Measurements from ENCODE around the gene GPC3.

DNA sequence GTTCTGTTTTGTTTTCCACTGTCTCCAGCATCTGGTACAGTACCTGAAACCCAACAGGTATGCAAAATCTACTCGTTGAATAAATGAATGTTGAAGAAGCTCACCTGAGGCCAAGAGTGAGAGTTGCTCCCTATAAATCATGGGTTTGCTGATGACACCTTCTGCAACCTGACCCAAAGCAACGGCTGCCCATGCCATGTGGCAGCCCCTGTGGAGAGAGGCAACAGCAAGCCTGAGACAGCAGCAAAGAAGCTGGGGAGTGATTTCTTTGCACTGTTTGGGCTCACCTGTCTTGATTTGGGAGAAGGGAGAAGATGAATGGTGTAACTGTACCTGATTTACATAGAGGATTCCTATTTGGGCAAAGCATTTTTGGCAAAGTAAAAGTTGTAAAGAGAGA lies 450.3 kb downstream of the GPC3 start:
- TF ChIP-seq RFX5 (IDR thresholded peaks at IDR 0.05; ENCODE audit: low read length), result no peak
- TF ChIP-seq, protein P1, sequence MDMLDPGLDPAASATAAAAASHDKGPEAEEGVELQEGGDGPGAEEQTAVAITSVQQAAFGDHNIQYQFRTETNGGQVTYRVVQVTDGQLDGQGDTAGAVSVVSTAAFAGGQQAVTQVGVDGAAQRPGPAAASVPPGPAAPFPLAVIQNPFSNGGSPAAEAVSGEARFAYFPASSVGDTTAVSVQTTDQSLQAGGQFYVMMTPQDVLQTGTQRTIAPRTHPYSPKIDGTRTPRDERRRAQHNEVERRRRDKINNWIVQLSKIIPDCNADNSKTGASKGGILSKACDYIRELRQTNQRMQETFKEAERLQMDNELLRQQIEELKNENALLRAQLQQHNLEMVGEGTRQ (IDR thresholded peaks at IDR 0.05; ENCODE audit: borderline replicate concordance, low read depth, low read length), result no peak

Measured in SK-N-SH (cell line).